Activated T-cell treated with anti-CD3 and anti-CD28 coated beads for 48 hours (primary cell): Measurements from ENCODE around the gene BAD.

ENCODE experiments used
- DNase-seq: peaks from one replicate; pipeline ENCODE4 v3.0.0-alpha.2; 2020; ENCODE audit warnings: low read depth

Gene BAD

GRCh38 chr11:64296236-64296635, 11.8 kb upstream of the BAD start:
- no peak for DNase-seq

GRCh38 chr11:64295760-64296159, 11.3 kb upstream of the BAD start:
- DNase-seq = no peak

DNA sequence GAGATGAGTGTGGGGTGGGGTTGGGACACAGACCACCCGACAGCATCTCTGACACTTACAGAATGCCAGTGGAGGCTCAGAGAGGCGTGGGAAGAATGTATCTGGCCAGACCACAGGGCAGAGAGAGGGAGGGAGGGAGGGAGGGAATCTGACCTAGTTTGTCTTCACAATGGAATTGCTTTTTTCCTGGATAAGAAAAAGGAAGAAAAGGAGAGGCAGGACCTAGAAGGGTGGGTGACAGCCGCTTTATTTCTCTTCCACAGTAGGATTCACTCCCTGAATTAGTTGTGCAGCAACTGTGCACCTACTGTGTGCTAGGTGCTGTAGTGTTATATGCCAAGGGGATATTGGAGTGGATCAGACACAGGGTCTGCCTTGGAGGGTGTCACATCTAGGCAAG, 10.3 kb upstream of the BAD start:
- DNase-seq = no peak

GRCh38 chr11:64292460-64293254, 8.2 kb upstream of the BAD start:
- no peak for DNase-seq

DNA sequence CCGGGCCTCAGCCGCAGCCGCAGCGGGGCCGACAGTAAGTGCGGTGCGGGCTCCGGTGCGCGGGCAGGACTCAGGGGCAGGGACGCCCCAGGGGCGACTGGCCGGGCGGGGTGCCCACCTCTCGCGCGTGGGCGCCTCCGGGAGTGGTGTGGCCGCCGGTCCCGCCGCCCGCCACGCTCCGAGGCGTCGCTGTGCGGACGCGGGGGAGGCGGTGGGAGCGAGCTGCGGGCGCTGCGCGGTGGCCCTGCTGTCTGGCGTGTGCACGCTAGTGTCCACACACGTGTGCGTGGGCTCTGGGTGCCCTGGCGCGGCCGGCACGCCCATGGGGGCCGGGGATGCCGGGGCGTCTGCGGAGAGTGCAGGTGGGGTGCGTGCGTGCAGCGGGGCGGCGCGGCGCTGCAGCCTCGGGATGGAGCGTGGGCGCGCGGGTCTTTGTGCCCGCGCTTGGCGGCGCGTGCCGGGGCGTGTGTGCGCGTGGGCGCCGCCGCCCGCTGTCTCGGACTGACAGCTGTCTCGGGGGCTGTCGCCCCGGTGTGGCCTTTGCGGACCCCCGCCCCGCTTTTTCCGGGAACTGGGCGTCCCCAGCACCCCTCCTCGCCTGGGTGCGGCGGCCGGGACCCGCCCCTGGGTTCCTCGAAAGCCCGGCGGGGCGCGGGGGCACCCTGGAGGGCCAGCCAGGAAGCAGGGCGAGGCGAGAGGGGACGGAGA, 7.4 kb upstream of the BAD start:
- DNase-seq = no peak

- no peak for DNase-seq
These were observed 6.8 kb upstream of the BAD start, which contains the start of gene KCNK4 for GRCh38 chr11:64291262-64291751. Gene KCNK4 (plus strand): TSS chr11:64291302. CDS start chr11:64293019, 1,717 bp downstream.

GRCh38 chr11:64290352-64291261, 6.1 kb upstream of the BAD start:
- no peak for DNase-seq

DNA sequence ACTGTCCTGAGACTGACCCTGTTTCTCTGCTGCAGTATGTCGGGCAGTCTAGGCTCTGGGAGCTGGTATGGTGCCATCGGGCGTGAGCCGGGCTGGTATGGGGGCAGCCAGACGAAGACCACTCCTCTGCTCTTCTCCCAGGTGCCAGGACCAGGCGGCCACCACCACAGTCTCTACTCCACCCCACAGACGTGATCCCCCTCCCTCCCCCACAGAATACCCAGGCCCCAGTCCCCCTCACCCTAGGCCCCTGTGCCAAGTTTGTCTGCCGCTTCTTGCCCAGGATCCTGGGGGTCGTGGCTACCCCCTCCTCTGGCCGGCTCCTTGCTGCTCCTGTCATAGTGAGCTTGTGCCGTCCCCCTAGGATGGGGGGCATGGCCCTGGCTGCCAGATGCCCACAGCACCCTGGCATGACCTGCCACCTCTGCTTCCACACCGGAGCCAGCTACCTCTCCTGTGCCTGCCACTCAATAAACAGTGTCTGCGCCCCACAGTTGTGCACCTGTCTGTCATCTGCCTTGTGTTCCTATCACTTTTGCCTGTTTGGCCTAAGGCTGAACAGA, 4.6 kb upstream of the BAD start:
- no peak for DNase-seq

GRCh38 chr11:64288353-64288750, 3.9 kb upstream of the BAD start:
- no peak for DNase-seq

- DNase-seq = no peak
These were observed 3.3 kb upstream of the BAD start for GRCh38 chr11:64287676-64288352.

GRCh38 chr11:64286801-64287159, 2.3 kb upstream of the BAD start:
- no peak for DNase-seq

GRCh38 chr11:64285885-64286800, 1.7 kb upstream of the BAD start:
- no peak for DNase-seq

GRCh38 chr11:64284962-64285884, 758 bp upstream of the BAD start, which contains the start of gene GPR137:
Gene GPR137 (plus strand): TSS chr11:64285848. CDS start chr11:64286525, 677 bp downstream.
- peak; percentile 92 for DNase-seq

GRCh38 chr11:64283092-64283491, 1.4 kb downstream of the BAD start:
- DNase-seq = no peak

- no peak for DNase-seq
These were observed 2.3 kb downstream of the BAD start for GRCh38 chr11:64281957-64282770.

DNA sequence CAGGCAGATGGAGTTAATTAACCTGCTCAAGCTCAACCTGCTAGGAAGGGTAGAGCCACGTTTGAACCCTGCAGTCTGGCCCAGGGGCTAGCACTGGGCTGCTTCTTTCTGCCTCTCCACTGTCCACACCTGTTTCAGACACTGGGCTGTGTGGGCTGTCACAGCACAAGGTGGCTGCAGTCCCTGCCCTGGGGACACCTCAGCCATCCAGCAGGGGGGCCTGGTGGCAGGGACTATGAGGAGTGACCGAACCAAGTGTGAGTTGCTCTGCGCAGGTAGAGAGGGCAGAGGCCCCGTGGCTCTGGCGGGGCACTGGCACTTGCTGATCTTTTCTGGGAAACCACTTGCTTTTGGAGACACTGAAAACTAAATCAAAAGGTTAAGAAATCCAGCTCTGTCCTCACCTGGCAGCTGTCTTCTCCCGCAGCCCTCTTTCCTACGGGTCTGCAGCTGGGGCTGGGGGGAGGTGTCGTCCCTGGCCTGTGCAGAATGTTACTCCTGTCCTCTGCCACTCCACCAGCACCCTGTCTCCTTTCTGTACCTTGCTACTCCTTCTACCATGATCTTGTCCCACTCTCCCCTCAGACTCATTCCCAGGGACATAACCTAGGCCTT, 5.8 kb downstream of the BAD start:
- no peak for DNase-seq

DNA sequence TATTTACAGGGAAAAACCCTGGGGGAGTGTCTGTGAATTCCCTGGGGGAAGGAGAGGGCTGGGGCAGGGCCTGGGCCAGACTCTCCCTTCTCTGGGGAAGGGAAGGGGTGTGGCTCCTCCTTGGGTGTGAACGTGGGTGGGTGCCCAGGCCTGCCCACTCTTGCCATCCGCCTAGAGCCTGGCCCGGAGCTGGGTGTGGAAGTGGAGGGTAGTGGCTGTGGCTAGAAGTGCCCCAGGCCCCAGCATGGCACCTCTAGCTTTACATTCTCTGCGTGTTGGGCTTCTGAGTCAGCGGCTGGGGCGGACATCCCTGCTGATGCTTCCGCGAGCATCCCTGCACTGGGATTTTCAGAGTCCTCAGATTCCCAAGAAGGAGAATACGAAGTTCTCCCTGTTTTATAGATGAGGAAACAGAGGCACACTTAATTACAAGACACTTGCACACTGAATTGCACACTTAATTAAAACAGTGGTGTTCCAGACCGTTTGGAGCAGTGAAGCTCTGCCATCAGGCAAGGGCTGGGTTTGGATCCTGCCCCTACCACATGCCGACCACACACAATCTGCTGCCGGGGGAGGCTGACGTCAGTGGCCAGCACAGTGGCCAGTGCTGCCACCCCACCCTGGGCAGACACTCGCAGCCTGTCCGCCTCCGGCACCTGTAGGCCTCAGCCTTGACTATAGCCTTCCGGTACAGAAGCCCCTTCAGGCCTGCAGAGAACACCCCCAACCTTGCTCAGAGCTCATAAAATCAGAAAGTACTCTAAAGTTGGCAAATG, 7.6 kb downstream of the BAD start:
- no peak for DNase-seq
